GM18907 (cell line): ENCODE results near the gene DDX41.

Source experiments
- ATAC-seq: cut with Tn5 transposase; IDR thresholded peaks from one replicate; pipeline ENCODE4 v1.9.1; 2021; ENCODE audit warnings: mild to moderate bottlenecking, moderate library complexity; ENCODE audit not compliant: unreplicated experiment

The DDX41 gene

GRCh38 chr5:177469750-177470525 lies 46.8 kb downstream of the DDX41 start:
- ATAC-seq: no peak

GRCh38 chr5:177468685-177469628 lies 47.8 kb downstream of the DDX41 start:
- no peak for ATAC-seq

- no peak for ATAC-seq
These were observed 48.5 kb downstream of the DDX41 start for GRCh38 chr5:177468329-177468684.

- ATAC-seq: no peak
These were observed 49.3 kb downstream of the DDX41 start for GRCh38 chr5:177467436-177467835.

- no peak for ATAC-seq
These were observed 49.9 kb downstream of the DDX41 start for GRCh38 chr5:177466861-177467260.

GRCh38 chr5:177465044-177465443 lies 51.7 kb downstream of the DDX41 start:
- no peak for ATAC-seq

GRCh38 chr5:177462021-177462670 lies 54.6 kb downstream of the DDX41 start:
- no peak for ATAC-seq
